ENCODE measurements around the gene TCFL5.

TCFL5 gene

GRCh38 chr20:62808211-62808865 is 53.3 kb downstream of the TCFL5 start:
- DNase-seq: peak in 1 of 2 experiments; percentile 56

- no peak for DNase-seq
Measured at GRCh38 chr20:62807444-62808210, 54.0 kb downstream of the TCFL5 start.

- DNase-seq: no peak
Measured at GRCh38 chr20:62806383-62807050, 55.1 kb downstream of the TCFL5 start.

GRCh38 chr20:62805711-62806382 is 55.8 kb downstream of the TCFL5 start:
- DNase-seq: no peak

GRCh38 chr20:62805155-62805710 is 56.4 kb downstream of the TCFL5 start:
- no peak for DNase-seq

- peak in 1 of 2 experiments; percentile 38 for DNase-seq
Measured at GRCh38 chr20:62804627-62805154, 56.9 kb downstream of the TCFL5 start, which contains the start of gene OGFR. TSS of gene OGFR (plus strand) at chr20:62804835. CDS start at chr20:62804860, 25 bp downstream.

- DNase-seq: no peak
Measured at GRCh38 chr20:62804021-62804626, 57.5 kb downstream of the TCFL5 start.

- DNase-seq: no peak
Measured at GRCh38 chr20:62802026-62802712, 59.5 kb downstream of the TCFL5 start.

GRCh38 chr20:62801284-62802010 is 60.2 kb downstream of the TCFL5 start:
- no peak for DNase-seq

GRCh38 chr20:62800314-62801259 is 61.0 kb downstream of the TCFL5 start:
- DNase-seq: peak; percentile 50 to 79

GRCh38 chr20:62799873-62800272 is 61.7 kb downstream of the TCFL5 start:
- DNase-seq: no peak

GRCh38 chr20:62799459-62799858 is 62.2 kb downstream of the TCFL5 start:
- DNase-seq: no peak

- no peak for DNase-seq
Measured at GRCh38 chr20:62799036-62799435, 62.6 kb downstream of the TCFL5 start.

GRCh38 chr20:62797671-62798532 is 63.7 kb downstream of the TCFL5 start:
- DNase-seq: no peak

GRCh38 chr20:62796699-62797491 is 64.7 kb downstream of the TCFL5 start:
- DNase-seq: no peak

GRCh38 chr20:62795023-62795761 is 66.4 kb downstream of the TCFL5 start:
- DNase-seq: peak; percentile 53 to 74
